WTC11 (cell line): ENCODE results near the gene APOLD1. TPM values are rescaled to one million over a fixed set of nuclear protein-coding genes. Genes with fewer than 3 reads are reported as not detected.

ENCODE experiments used
- ATAC-seq: fragments of 200-7000 bp; cut with Tn5 transposase; 2 replicates; pipeline ENCODE4 v1.10.0; 2021; ENCODE audit warnings: mild to moderate bottlenecking, moderate library complexity
- CTCF ChIA-PET: fragments of 300-600 bp; sonication (Branson Sonifier 250); formaldehyde crosslinking; loops from one replicate; lab custom pipeline; 2021; ENCODE audit warnings: antibody characterized with exemption; lab: Charles Lee
- POLR2A ChIA-PET: fragments of 350-600 bp; sonication (Branson Sonifier 250); formaldehyde crosslinking; loops from one replicate; lab custom pipeline; 2021; ENCODE audit warnings: antibody characterized with exemption; lab: Charles Lee
- DNase-seq: peaks from one replicate; pipeline ENCODE4 v3.0.0; 2021; ENCODE audit warnings: low spot score
- H3K27ac Mint-ChIP-seq: 2 replicates; pipeline ENCODE4 v1.8.0; 2021; ENCODE audit warnings: mixed read lengths
- H3K27me3 Mint-ChIP-seq: 2 replicates; pipeline ENCODE4 v1.8.0; 2021; ENCODE audit warnings: low read depth, mild to moderate bottlenecking, moderate library complexity, mixed read lengths
- H3K36me3 Mint-ChIP-seq: 2 replicates; pipeline ENCODE4 v1.8.0; 2021; ENCODE audit warnings: mixed read lengths
- H3K4me1 Mint-ChIP-seq: 2 replicates; pipeline ENCODE4 v1.8.0; 2022; ENCODE audit warnings: mixed read lengths
- H3K4me3 Mint-ChIP-seq: 2 replicates; pipeline ENCODE4 v1.8.0; 2021; ENCODE audit warnings: mild to moderate bottlenecking, moderate library complexity, mixed read lengths
- H3K9me3 Mint-ChIP-seq: 2 replicates; pipeline ENCODE4 v1.8.0; 2021; ENCODE audit warnings: mixed read lengths
- AFF4 ChIP-seq: sonication (generic); formaldehyde crosslinking; IDR thresholded peaks from 2 replicates; pipeline ENCODE4 v1.8.1; 2023; ENCODE audit warnings: mild to moderate bottlenecking, missing genetic modification reagents, borderline replicate concordance
- CDX4 ChIP-seq: fragments of 250-450 bp; sonication (Bioruptor Pico); IDR thresholded peaks from 2 replicates; pipeline ENCODE4 v1.9.0; 2021; ENCODE audit warnings: moderate library complexity, mild to moderate bottlenecking, inconsistent platforms, borderline replicate concordance
- CREM ChIP-seq: sonication (generic); formaldehyde crosslinking; IDR thresholded peaks from 2 replicates; pipeline ENCODE4 v1.8.1; 2022; ENCODE audit warnings: mild to moderate bottlenecking, missing genetic modification reagents, moderate library complexity
- HMGA2 ChIP-seq: fragments of 250-450 bp; sonication (Bioruptor Pico); IDR thresholded peaks from 2 replicates; pipeline ENCODE4 v1.4.0; 2021; ENCODE audit warnings: mild to moderate bottlenecking, moderate library complexity
- HMGXB4 ChIP-seq: sonication (generic); formaldehyde crosslinking; IDR thresholded peaks from 2 replicates; pipeline ENCODE4 v1.8.1; 2023; ENCODE audit warnings: mild to moderate bottlenecking, moderate library complexity, missing genetic modification reagents
- IRF2 ChIP-seq: sonication (generic); formaldehyde crosslinking; IDR thresholded peaks from 2 replicates; pipeline ENCODE4 v1.8.0; 2022; ENCODE audit warnings: low read depth, missing genetic modification reagents, borderline replicate concordance
- JUN ChIP-seq: sonication (generic); formaldehyde crosslinking; IDR thresholded peaks from 2 replicates; pipeline ENCODE4 v1.8.0; 2023; ENCODE audit warnings: mild to moderate bottlenecking, missing genetic modification reagents
- NR2C2 ChIP-seq: sonication (generic); formaldehyde crosslinking; IDR thresholded peaks from 2 replicates; pipeline ENCODE4 v1.8.0; 2022; ENCODE audit warnings: mild to moderate bottlenecking, missing genetic modification reagents
- NR3C1 ChIP-seq: sonication (generic); formaldehyde crosslinking; conservative IDR thresholded peaks from 2 replicates; pipeline ENCODE4 v1.8.1; 2023; ENCODE audit warnings: low read depth, mild to moderate bottlenecking, missing genetic modification reagents
- PRDM15 ChIP-seq: sonication (generic); formaldehyde crosslinking; IDR thresholded peaks from 2 replicates; pipeline ENCODE4 v1.8.0; 2022; ENCODE audit warnings: missing genetic modification reagents
- SMAD4 ChIP-seq: sonication (generic); formaldehyde crosslinking; IDR thresholded peaks from 2 replicates; pipeline ENCODE4 v1.8.0; 2022; ENCODE audit warnings: mild to moderate bottlenecking, missing genetic modification reagents
- TEAD4 ChIP-seq: sonication (generic); formaldehyde crosslinking; IDR thresholded peaks from 2 replicates; pipeline ENCODE4 v1.8.0; 2022; ENCODE audit warnings: mild to moderate bottlenecking, missing genetic modification reagents
- ZNF219 ChIP-seq: sonication (generic); formaldehyde crosslinking; IDR thresholded peaks from 2 replicates; pipeline ENCODE4 v1.8.0; 2023; ENCODE audit warnings: missing genetic modification reagents, mild to moderate bottlenecking, borderline replicate concordance
- ZNF263 ChIP-seq: sonication (generic); formaldehyde crosslinking; IDR thresholded peaks from 2 replicates; pipeline ENCODE4 v1.8.1; 2022; ENCODE audit warnings: low read depth, mild to moderate bottlenecking, moderate library complexity, missing genetic modification reagents
- ZNF396 ChIP-seq: fragments of 250-450 bp; sonication (Bioruptor Pico); IDR thresholded peaks from 2 replicates; pipeline ENCODE4 v1.8.0; 2021; ENCODE audit warnings: mild to moderate bottlenecking, moderate library complexity, borderline replicate concordance
- ZNF423 ChIP-seq: fragments of 250-450 bp; sonication (Bioruptor Pico); IDR thresholded peaks from 2 replicates; pipeline ENCODE4 v2.1.2; 2022; ENCODE audit warnings: mild to moderate bottlenecking, moderate library complexity
- total RNA-seq: library from RNA; stranded (reverse); gene quantifications from 3 replicates; pipeline ENCODE4 v1.2.3, GENCODE V29; 2021
- TF ChIP-seq, protein P1 (sequence below): fragments of 200-600 bp; IDR thresholded peaks from 2 replicates; pipeline ENCODE4 v1.8.0; 2022; ENCODE audit warnings: antibody characterized with exemption
- TF ChIP-seq, protein P2 (sequence below): sonication (generic); formaldehyde crosslinking; conservative IDR thresholded peaks from 2 replicates; pipeline ENCODE4 v1.8.1; 2022; ENCODE audit warnings: mild to moderate bottlenecking, missing genetic modification reagents

The APOLD1 gene
- total RNA-seq, 1 experiment from 2014 or later: 0.44 TPM

DNA sequence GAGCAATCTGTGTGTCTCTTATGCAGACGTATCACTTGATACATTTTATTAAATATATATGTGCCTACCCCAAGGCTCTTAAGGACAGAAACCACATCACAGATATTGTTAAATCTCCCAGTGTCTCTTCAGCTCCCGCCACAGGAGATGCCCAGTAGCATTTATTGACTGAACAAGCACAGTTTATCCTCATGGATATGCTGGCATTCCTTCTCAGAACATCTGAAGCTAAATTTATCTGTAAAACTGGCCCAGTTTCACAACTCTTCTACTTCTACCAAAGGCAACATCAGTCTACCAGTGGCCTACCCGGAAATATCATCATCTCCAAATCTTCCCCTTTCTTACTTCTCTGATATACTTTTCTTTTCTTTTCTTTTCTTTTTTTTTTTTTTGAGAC lies 10.7 kb downstream of the APOLD1 start (continued):
- TF ChIP-seq AFF4 (CRISPR knock-in tag) (no peak), IRF2 (no peak), SMAD4 (CRISPR knock-in tag) (no peak), NR2C2 (no peak), PRDM15 (no peak), ZNF219 (CRISPR knock-in tag) (no peak), ZNF396 (CRISPR knock-in tag) (no peak), ZNF423 (CRISPR knock-in tag) (no peak)
- TF ChIP-seq, protein P1, sequence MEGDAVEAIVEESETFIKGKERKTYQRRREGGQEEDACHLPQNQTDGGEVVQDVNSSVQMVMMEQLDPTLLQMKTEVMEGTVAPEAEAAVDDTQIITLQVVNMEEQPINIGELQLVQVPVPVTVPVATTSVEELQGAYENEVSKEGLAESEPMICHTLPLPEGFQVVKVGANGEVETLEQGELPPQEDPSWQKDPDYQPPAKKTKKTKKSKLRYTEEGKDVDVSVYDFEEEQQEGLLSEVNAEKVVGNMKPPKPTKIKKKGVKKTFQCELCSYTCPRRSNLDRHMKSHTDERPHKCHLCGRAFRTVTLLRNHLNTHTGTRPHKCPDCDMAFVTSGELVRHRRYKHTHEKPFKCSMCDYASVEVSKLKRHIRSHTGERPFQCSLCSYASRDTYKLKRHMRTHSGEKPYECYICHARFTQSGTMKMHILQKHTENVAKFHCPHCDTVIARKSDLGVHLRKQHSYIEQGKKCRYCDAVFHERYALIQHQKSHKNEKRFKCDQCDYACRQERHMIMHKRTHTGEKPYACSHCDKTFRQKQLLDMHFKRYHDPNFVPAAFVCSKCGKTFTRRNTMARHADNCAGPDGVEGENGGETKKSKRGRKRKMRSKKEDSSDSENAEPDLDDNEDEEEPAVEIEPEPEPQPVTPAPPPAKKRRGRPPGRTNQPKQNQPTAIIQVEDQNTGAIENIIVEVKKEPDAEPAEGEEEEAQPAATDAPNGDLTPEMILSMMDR: no peak
- TF ChIP-seq, protein P2, sequence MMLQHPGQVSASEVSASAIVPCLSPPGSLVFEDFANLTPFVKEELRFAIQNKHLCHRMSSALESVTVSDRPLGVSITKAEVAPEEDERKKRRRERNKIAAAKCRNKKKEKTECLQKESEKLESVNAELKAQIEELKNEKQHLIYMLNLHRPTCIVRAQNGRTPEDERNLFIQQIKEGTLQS (CRISPR knock-in tag): no peak

DNA sequence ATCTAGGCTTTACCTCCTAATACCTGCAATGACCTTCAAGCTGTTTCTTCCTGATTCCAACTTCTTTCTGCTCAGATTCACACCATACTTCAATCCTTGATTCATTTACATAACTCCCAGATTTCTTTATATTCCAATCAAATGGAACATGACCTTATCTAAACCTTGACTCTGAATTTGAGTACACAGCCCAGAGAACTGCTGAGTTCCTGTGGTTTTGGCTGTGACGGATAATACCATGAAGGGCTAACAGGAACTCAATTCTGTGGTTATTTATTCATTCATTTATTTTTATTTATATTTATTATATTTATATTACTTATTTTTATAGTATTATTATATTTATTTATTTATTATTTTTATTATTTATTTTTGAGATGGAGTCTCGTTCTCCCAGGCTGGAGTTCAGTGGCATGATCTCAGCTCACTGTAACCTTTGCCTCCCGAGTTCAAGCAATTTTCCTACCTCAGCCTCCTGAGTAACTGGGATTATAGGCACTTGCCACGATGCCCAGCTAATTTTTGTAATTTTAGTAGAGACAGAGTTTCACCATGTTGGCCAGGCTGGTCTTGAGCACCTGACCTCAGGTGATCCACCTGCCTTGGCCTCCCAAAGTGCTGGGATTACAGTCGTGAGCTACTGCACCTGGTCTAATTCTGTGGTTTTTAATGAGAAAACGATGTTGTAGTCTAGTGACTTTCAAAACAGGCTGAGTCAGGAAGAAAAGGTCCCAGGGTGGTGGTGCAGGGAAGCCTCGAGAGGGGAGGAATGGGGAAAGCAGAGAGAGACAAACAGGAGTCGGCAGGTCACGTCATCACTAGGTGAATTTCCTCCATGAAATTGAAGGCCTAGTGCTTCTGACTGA lies 11.7 kb downstream of the APOLD1 start:
- no peak for DNase-seq
- POLR2A ChIA-PET: no interaction called here
- H3K27ac Mint-ChIP-seq: no peak overlapping the region
- H3K36me3 Mint-ChIP-seq: 0 out of 2 replicates have a peak, but pooled peaks cover 9% of the 10 kb centered on the region
- H3K27me3 Mint-ChIP-seq: peaks cover 3% of the 10 kb centered on the region
- no peak for ATAC-seq
- no peaks in the 10 kb centered on the region for H3K4me1 Mint-ChIP-seq
- H3K4me3 Mint-ChIP-seq: no peak overlapping the region
- TF ChIP-seq ZNF263 (CRISPR knock-in tag) (no peak), HMGA2 (peak; percentile 99)
- CTCF ChIA-PET: no interaction called here
- peaks cover 19% of the 10 kb centered on the region for H3K9me3 Mint-ChIP-seq

DNA sequence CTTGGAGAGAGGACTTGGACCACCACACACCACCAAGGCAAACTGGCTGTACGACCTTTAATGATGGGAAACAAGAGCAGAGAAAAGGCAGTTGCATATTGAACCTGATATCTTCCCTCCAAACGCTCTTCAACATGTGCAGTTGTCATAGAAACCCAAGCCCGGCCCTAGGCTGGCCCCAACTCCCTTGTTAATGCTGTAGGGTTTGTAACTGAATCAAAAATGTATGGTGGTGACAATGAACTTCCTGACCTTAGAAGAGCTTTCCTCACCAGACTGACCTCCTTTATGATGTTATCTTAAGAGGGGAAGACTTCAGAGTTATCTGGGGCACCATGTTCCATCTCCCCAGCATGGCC lies 12.3 kb downstream of the APOLD1 start:
- Mint-ChIP-seq H3K4me1 (no peaks in the 10 kb centered on the region), H3K4me3 (no peak overlapping the region), H3K27ac (no peak overlapping the region), H3K27me3 (peaks cover 3% of the 10 kb centered on the region), H3K36me3 (0 out of 2 replicates have a peak, but pooled peaks cover 9% of the 10 kb centered on the region), H3K9me3 (peaks cover 19% of the 10 kb centered on the region)
- ATAC-seq: no peak
- POLR2A ChIA-PET: no interaction called here
- no peak for DNase-seq
- CTCF ChIA-PET: interaction anchor here (1.0 kb wide), 1 partner anchor 15 kb away, joined by 3 read pairs; the partner anchor contains the start of gene DDX47
- TF ChIP-seq HMGXB4 (CRISPR knock-in tag) (no peak), NR3C1 (CRISPR knock-in tag) (no peak), JUN (CRISPR knock-in tag) (no peak), TEAD4 (CRISPR knock-in tag) (no peak), CREM (CRISPR knock-in tag) (no peak), CDX4 (CRISPR knock-in tag) (no peak)
